Right lobe of liver (tissue), 6 donors: ENCODE measurements around the gene RHBDL1. TPM values are rescaled to one million over a fixed set of nuclear protein-coding genes. Genes with fewer than 3 reads are reported as not detected.

Experiments used
- ATAC-seq, 4 donors: fragments of 200-7000 bp; cut with Tn5 transposase; one replicate each; pipeline ENCODE4 v1.9.1; 2020; ENCODE audit warnings: mild to moderate bottlenecking in 4 of 4, moderate library complexity in 4 of 4
- DNase-seq, 3 donors: peaks; one replicate each; pipeline ENCODE4 v3.0.0-alpha.2; 2020
- H3K27ac ChIP-seq, 3 donors: fragments of 200-600 bp; one replicate each; pipeline ENCODE4 v1.8.0; 2022
- H3K27me3 ChIP-seq, 2 donors: fragments of 200-600 bp; one replicate each; pipeline ENCODE4 v1.8.0; 2022
- H3K36me3 ChIP-seq, 4 donors: fragments of 200-600 bp; sonication (generic) in 1 of 4; one replicate each; pipeline versions ENCODE4 v1.5.1 to v1.8.0; 2017 to 2022; ENCODE audit warnings: control low read depth in 1 of 4
- H3K4me1 ChIP-seq, 4 donors: fragments of 200-600 bp; sonication (generic) in 1 of 4; one replicate each; pipeline versions ENCODE4 v1.5.1 to v1.8.0; 2017 to 2022; ENCODE audit warnings: control low read depth in 1 of 4
- H3K4me3 ChIP-seq, 3 donors: fragments of 200-600 bp; one replicate each; pipeline ENCODE4 v1.8.0; 2022
- H3K9me3 ChIP-seq, 4 donors: fragments of 200-600 bp; sonication (generic) in 1 of 4; one replicate each; pipeline versions ENCODE4 v1.5.1 to v1.8.0; 2017 to 2022; ENCODE audit warnings: control low read depth in 1 of 4
- CTCF ChIP-seq, 4 donors: fragments of 200-600 bp in 3 of 4; fragments of 450-650 bp in 1 of 4; IDR thresholded peaks; one replicate each; pipeline versions ENCODE4 v1.5.1 to v1.8.0; 2016 to 2022; ENCODE audit warnings: antibody characterized with exemption in 4 of 4, mild to moderate bottlenecking in 2 of 4
- POLR2A ChIP-seq: fragments of 450-650 bp; IDR thresholded peaks from one replicate; pipeline ENCODE4 v1.6.1; 2017; ENCODE audit warnings: antibody characterized with exemption, mild to moderate bottlenecking
- WGBS: methylation state at CpG from one replicate; pipeline ENCODE4 v1.1.6; 2018; ENCODE audit warnings: low coverage, low lambda C conversion rate; ENCODE audit not compliant: insufficient coverage; ENCODE audit errors: missing lambda C conversion rate; 5-methylcytosine and 5-hydroxymethylcytosine counted together
- intact Hi-C, 2 donors: fragments of 100-400 bp; cut with DNase I; formaldehyde crosslinking; loops; one replicate each; pipeline versions ENCODE4 v1.11.2 to v1.14.1; 2022
- total RNA-seq, 6 experiments: library from RNA; depleted of rRNA in 2 of 6; stranded (reverse); fragments of >200 nt in 2 of 6; fragmentation: NEBNext Ultra II Directional in 3 of 6; extraction: Animal tissue kit (Norgen Biotek cat#: 25700) in 3 of 6; gene quantifications; one replicate each; pipeline versions ENCODE4 v1.1.0 to v1.2.4, GENCODE V29; 2016 to 2023
- donor health status: DM: no; HTN: yes; CAD: no.
- donor health status: DM: no; HTN: no; CAD: no.
- donor health status: DM: no; HTN: no; CAD: no.
- donor health status: DM: no; HTN: yes; CAD: no.
- donor health status: DM: no; HTN: yes; CAD: no.

RHBDL1 gene
- total RNA-seq, 6 experiments from 2014 or later, result 0.37 to 1.1 (median 0.60) TPM

- no peak for ATAC-seq
Observed at GRCh38 chr16:643050-643368, 32.5 kb upstream of the RHBDL1 start.

DNA sequence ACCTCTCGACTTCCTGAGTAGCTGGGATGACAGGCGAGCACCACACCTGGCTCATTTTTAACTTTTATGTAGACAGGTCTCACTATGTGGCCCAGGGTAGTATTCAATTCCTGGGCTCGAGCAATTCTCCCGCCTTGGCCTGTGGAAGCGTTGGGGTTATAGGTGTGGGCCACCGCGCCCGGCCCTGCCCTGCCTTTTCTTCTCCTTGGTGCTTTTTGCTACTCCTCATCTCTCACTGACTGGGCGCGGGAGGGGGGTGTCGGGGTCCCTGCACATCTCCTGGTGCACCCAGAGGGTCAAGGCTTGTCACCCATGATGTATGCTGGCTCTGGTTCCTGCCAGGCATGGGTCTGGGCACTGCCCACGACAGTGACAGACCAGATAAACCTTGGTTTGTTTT, 30.9 kb upstream of the RHBDL1 start:
- intact Hi-C loops, result no loop called here
- no peak for DNase-seq
- ATAC-seq, result no peak
- no peak overlapping the region for H3K4me3 ChIP-seq
- H3K27ac ChIP-seq, result peak overlapping the region in 1 of 3 donors; percentile 22
- H3K36me3 ChIP-seq, result no peaks in the 10 kb centered on the region
- 79% methylated on average over 5 of the region's 12 CpGs for WGBS
- TF ChIP-seq POLR2A, result no peak
- no peak for TF ChIP-seq CTCF (IDR thresholded peaks at IDR 0.05)
- peaks cover 0 to 50% (median 14%) of the 10 kb centered on the region in 4 donors for H3K4me1 ChIP-seq
- no peaks in the 10 kb centered on the region for H3K27me3 ChIP-seq
- H3K9me3 ChIP-seq, result no peaks in the 10 kb centered on the region

More at GRCh38 chr16:643050-643368, 32.5 kb upstream of the RHBDL1 start:
- no peaks in the 10 kb centered on the region for H3K27me3 ChIP-seq
- no peak for TF ChIP-seq CTCF (IDR thresholded peaks at IDR 0.05)
- TF ChIP-seq POLR2A, result no peak
- peak overlapping the region in 2 of 3 donors; percentile 80 to 92 for H3K27ac ChIP-seq
- H3K9me3 ChIP-seq, result no peaks in the 10 kb centered on the region
- H3K4me1 ChIP-seq, result peaks cover 0 to 50% (median 14%) of the 10 kb centered on the region in 4 donors
- H3K36me3 ChIP-seq, result no peaks in the 10 kb centered on the region
- WGBS, result no CpG with 5 or more reads among the region's 13 CpGs
- peak overlapping the region; percentile 74 to 93 (median 91) for H3K4me3 ChIP-seq
- no peak for DNase-seq
- intact Hi-C loops, result no loop called here

DNA sequence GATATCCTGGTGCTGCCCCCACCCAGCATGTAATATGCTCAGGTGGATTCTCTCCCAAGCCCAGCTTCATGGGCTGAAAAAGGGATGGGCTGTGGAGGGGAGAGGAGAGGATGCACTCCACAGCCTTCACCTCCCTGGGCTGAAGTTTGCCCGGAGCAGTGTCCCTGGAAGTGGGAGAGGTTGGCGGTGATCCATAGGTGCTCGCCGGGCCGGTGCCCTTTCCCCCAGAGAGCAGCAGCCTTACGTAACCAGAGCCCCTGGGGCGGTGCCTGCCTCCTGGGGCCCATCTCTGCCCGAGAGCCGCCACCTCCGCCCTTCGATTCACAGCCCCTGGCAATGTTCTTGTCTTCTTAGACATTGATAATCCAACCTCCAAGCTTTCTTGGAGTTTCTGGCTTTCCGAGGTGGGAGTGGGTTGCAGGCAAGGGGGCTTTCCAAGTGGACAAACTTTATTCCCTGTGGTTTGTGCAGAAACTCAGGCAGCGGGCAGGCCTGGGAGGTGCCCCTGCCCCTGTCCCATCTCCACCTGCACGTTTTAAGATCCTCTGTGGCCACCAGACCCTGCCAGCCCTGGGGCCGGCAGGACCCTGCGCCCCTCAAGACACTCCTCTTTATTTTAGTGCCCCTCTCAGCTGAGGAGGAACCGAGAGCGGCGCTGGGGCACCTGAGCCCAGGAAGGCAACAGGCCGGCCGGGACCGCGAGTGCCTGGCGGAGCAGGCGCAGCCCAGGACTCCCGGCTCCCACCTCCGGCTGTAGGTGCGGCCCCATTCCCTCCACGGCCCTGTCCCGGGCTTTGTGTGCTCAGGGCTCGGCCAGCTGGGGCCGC, 29.4 kb upstream of the RHBDL1 start:
- Histone ChIP-seq H3K36me3 (no peaks in the 10 kb centered on the region), H3K4me3 (peak overlapping the region; percentile 9 to 88 (median 72)), H3K4me1 (peaks cover 0 to 50% (median 17%) of the 10 kb centered on the region in 4 donors), H3K27ac (peak overlapping the region in 2 of 3 donors; percentile 86 to 94), H3K27me3 (no peaks in the 10 kb centered on the region), H3K9me3 (no peaks in the 10 kb centered on the region)
- WGBS, result 21% methylated on average over 10 of the region's 32 CpGs
- ATAC-seq (peak; percentile 13 to 41 (median 36)), DNase-seq (peak; percentile 87 to 94 (median 88))
- intact Hi-C loops, result no loop called here
- TF ChIP-seq CTCF (IDR thresholded peaks at IDR 0.05) (no peak), POLR2A (no peak)

GRCh38 chr16:646679-647172, 28.7 kb upstream of the RHBDL1 start:
- peak overlapping the region in 2 of 3 donors; percentile 86 to 94 for H3K27ac ChIP-seq
- no peaks in the 10 kb centered on the region for H3K9me3 ChIP-seq
- DNase-seq, result no peak
- ATAC-seq, result no peak
- H3K27me3 ChIP-seq, result no peaks in the 10 kb centered on the region
- 43% methylated on average over 8 of the region's 22 CpGs for WGBS
- intact Hi-C loops, result no loop called here
- peaks cover 0 to 50% (median 17%) of the 10 kb centered on the region in 4 donors for H3K4me1 ChIP-seq
- TF ChIP-seq POLR2A (no peak), CTCF (IDR thresholded peaks at IDR 0.05) (no peak)
- H3K4me3 ChIP-seq, result peak overlapping the region in 2 of 3 donors; percentile 72 to 88
- no peaks in the 10 kb centered on the region for H3K36me3 ChIP-seq
